Medulla oblongata (tissue), 1 donor: ENCODE results near the gene SPNS2.
A peak's percentile ranks its signal among the peaks of the same experiment; 100 is the strongest.

ENCODE experiments used
- DNase-seq: peaks from one replicate; pipeline ENCODE4 v3.0.0-alpha.2; 2015; ENCODE audit errors: extremely low spot score

The SPNS2 gene

DNA sequence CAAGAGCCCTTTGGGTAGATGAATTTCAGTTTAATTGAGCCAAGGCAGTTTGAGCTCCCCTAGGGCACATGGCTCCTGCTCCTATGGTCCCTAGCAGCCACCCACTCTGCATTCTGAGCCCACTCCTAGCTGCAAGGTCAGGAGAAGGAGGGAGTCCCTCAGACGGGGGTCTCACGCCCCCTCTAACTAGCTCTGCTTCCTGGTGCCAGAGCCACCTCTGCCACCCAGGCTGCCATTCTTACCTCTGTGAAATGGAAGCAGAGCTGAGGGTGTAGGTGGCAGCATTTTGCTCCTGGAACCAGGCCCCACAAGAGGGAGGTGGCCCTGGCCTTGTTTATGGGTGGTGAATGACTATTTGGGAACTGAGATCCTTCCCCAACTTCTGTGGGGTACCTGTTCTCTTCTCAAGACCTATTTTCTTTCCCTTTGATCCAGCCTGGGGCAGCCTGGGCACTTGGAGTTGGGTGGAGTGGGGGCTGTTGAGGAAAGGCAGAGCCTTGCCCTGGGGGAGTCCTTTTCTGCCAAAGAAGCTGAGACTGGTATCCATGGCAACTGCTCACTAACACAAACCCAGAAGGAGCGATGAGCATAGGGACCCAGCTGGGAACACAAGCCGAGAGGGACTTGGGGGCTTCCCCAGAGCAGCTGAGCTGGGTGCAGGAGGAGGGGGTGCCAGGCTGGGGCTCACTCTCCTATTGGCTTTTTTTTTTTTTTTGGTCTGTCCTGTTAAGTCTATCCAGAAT, 4.8 kb downstream of the SPNS2 start:
- DNase-seq, result no peak

DNA sequence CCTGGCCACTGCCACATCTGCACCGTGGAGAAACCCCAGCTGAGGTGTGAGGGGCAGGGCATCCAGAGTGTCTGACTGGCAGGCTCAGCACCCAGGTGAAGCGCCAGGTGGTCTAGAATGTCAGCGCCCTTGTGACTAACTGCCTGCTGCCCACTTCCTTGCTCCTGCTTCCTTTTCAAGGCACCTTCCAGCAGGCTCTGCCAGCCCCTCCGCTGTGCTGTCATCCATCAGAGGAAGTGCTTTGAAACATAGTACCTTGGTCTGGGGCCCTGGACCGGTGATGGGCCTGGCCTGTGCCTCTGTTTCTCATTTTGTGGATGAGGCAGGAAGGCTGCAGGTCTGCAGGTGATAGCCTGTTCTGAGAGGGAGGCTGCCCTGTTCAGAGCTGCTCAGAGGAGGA, 5.5 kb downstream of the SPNS2 start:
- no peak for DNase-seq

GRCh38 chr17:4505187-4505586, 6.5 kb downstream of the SPNS2 start:
- DNase-seq, result no peak

- DNase-seq, result no peak
Measured at GRCh38 chr17:4506175-4506813, 7.6 kb downstream of the SPNS2 start.

DNA sequence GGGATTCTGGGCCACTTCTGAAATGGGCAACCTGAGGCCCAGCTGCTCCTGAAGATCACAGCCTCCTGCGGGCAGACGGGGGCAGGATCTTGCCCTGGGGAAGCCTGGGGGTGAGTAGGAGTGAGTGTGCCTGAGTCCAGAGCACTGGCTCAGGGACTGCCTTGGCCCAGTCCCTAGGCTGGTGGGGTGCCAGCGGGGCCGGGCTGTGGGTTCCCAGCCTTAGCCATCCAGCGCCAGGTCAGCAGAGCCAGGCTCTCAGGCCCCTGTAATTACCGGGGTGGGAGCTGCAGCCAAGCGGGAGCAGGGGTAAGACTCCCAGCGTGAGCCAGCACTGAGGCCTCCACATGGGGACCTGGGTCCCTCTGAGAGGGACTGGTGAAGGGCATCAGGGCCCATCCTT, 8.2 kb downstream of the SPNS2 start:
- DNase-seq, result peak; percentile 36

GRCh38 chr17:4507361-4508111, 8.9 kb downstream of the SPNS2 start:
- DNase-seq, result no peak

- DNase-seq, result no peak
Measured at GRCh38 chr17:4508207-4508606, 9.5 kb downstream of the SPNS2 start.

- DNase-seq, result no peak
Measured at GRCh38 chr17:4509401-4509800, 10.7 kb downstream of the SPNS2 start.

- DNase-seq, result no peak
Measured at GRCh38 chr17:4509923-4510617, 11.4 kb downstream of the SPNS2 start.

- DNase-seq, result peak; percentile 33
Measured at GRCh38 chr17:4510618-4510941, 11.9 kb downstream of the SPNS2 start.

DNA sequence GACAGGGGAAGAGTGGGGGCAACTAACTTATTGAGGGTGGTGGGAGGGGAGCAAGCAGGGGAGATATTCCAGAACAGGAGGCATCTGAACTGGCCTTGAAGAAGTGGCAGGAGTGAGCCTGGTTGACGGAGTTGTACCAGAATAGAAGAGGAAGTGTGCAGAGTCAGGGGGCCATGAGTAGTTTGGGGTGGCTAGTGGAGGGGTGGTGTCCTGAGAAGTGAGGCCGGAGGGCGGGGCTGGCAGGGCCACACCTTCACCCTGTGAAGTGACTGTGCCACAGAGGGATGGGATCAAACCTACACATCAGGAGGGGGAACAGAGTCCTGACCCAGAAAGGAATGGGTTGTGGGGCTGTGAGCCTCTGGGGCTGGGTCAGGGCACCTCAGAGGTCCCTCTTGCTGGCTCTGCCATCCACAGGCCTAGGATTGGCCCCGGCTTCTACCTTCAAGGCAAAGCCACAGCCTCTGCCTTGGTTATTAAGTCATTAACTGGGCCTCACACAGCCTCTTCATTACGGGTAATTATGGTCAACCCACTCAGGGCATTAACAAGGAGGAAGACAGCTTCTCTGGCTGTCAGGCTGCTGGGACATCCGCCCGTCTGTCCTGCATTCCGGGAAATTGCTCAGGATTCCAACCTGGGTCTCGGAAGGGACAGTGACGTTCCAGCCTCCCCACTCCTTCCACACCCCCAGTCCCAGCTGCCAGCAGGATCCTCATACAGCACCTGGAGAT, 12.7 kb downstream of the SPNS2 start:
- peak; percentile 66 for DNase-seq

DNA sequence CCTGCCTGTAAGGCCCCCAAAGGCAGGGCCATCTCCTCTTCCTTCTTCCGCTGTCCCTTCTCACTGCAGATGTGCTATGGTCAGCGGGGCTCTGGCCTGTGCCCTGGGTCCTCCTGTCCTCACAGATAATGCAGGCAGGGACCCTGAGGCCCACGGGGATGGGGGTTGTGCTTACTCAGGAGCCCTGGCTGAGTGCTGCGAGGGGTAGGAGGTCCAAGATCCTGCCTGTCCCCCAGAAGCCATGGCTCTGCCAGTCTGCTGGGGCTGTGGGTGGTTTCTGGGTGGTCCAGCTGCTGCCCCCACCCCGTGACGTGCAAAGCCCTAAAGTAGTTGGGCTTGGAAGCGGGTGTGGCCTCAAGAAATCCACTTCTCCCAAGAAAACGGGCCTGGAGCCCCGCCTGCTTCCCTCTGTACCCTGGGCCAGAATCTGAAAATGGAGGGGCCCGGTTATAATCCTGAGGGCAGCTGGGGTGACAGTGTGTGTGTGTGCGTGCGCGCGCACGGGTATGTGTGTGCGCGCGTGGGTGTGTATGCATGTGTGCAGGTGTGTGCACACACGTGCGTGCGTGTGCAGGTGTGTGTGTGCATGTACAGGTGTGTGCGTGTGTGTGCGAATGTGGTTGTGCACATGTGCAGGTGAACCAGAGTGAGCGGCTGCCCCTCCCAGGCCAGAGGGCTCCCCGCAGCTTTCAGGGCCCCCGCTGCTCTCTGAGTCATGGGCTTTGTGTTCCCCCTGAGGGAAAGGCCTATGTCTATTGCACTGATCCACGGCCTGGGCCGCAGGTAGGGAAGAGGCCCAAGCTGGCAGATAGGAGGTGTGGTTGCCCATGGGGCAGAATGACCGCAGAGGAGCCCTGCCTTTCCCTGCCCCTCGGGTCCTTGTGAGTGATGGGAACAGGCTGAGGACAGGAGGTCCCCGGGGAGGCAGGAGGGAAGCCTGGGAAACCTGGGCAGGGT, 13.8 kb downstream of the SPNS2 start:
- DNase-seq, result no peak

GRCh38 chr17:4513113-4514032, 14.7 kb downstream of the SPNS2 start:
- no peak for DNase-seq

- DNase-seq, result no peak
Measured at GRCh38 chr17:4514206-4514605, 15.5 kb downstream of the SPNS2 start.

GRCh38 chr17:4514779-4515178, 16.1 kb downstream of the SPNS2 start:
- no peak for DNase-seq

- DNase-seq, result no peak
Measured at GRCh38 chr17:4515501-4515900, 16.8 kb downstream of the SPNS2 start.

DNA sequence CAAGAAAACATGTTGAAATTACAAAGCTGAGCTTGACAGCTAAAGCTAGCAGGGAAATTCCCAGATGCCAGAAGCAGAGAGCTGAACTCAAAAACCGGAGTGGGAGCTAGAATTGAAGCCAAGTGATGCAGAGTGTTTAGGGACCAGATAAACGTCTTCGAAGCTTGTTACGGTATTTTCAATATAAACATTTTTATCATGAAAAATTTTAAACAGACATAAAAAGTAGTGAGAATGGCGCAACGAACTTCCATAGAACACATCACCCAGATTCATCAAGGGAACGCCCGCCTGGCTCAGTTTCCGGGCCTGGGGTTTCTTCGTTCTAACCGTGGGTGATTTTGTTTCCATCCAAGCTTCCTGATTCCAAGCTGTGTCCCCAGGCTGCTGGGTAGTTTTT, 18.1 kb downstream of the SPNS2 start:
- DNase-seq, result no peak

DNA sequence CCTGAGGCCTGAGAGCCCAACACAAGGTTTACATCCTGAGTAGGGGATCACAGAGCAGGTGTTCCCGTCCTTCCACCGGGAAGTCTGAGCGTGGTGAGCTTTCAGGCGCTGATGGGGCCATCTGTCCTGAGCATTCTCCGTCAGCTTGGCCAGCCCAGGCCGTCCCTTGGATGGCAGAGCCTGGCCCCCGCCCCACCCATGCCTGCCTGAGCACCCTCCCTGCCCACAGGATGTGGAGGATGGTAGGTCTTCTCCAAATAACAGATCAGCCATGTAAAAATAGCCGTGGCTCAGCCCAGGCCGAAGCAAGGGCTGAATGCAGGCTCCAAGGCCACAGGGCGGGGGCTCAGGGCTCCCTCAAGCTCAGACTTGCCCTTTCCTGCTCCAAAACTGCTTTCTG, 20.2 kb downstream of the SPNS2 start:
- DNase-seq, result peak; percentile 50

DNA sequence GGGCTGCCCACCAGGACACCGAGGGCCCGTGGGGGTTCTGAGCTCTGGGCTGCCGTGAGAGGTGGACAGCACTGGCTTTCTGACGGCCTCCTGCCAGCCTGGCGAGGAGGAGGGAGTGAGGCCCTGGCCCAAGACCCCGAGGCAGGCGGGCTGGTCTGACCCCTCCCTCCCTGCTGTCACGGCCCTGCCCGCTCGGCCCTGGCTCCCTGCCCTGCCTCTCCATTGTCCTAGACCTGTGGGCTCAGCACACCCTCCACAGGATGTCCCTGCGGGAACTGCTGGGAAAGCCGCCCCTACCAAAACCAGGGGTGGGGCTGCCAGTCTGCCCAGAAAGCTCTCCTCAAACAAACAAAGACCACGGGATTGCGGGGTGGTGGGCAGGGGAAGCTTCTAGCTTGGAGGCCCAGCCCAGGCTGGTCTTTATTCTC, 20.7 kb downstream of the SPNS2 start:
- DNase-seq, result peak; percentile 62
